HG03103 (cell line): Measurements from ENCODE around the gene TLN1.

Source experiments
- ATAC-seq: cut with Tn5 transposase; IDR thresholded peaks from one replicate; pipeline ENCODE4 v1.9.1; 2021; ENCODE audit warnings: low read depth; ENCODE audit not compliant: unreplicated experiment

The TLN1 gene

GRCh38 chr9:35689542-35690293 lies 42.3 kb downstream of the TLN1 start, which contains the start of gene TPM2:
TPM2 (minus strand) TSS chr9:35689925; CDS start chr9:35689817, 108 bp downstream.
- no peak for ATAC-seq

DNA sequence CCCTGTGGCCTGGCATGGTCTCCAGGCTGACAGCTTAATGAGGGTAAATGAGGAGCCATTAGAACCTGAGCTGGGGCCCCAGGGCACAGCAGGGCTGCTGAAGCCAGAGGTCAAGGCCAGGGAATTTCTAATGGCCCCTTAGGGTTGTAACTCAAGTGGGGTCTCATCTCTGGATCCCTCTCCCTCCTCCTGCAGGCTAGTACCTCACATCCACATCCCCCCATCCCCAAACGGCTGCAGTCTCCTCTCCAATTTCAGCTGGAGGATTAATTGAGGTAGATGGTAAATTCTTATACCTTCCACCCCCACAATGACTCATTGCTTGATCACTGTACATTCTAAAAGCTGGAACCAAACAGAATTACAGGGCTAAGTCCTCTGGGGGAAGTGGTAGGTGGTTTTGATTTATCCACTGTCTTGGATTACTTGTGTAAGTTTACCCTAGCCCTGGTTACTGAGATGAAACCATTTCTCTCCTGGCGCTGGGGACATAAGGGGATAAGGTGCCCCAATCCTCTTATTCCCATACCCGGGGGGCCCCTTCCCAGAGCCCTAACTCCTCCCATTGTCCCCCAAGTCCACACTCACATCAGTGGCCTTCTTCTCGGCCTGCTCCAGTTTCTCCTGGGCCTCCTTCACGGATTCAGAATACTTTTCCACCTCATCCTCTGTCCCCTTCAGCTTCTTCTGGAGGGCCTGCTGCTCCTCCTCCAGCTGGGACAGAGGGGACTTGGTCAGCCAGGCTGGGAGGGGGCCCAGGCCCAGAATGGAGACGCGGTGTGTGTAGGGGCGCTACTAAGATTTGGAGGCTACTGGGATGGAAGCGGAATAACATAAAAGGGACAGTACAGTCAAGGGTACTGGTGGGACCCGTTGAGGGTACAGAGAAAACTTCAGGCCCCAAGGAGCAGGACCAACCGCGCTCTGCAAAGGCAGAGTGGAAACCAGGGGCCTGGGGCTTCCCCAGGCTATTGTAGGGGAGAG lies 43.1 kb downstream of the TLN1 start:
- no peak for ATAC-seq

GRCh38 chr9:35687972-35688557 lies 43.9 kb downstream of the TLN1 start:
- no peak for ATAC-seq

GRCh38 chr9:35687306-35687705 lies 44.7 kb downstream of the TLN1 start:
- ATAC-seq, result no peak

- ATAC-seq, result no peak
These were observed 45.5 kb downstream of the TLN1 start for GRCh38 chr9:35686222-35687203.

GRCh38 chr9:35685506-35685905 lies 46.5 kb downstream of the TLN1 start:
- no peak for ATAC-seq

DNA sequence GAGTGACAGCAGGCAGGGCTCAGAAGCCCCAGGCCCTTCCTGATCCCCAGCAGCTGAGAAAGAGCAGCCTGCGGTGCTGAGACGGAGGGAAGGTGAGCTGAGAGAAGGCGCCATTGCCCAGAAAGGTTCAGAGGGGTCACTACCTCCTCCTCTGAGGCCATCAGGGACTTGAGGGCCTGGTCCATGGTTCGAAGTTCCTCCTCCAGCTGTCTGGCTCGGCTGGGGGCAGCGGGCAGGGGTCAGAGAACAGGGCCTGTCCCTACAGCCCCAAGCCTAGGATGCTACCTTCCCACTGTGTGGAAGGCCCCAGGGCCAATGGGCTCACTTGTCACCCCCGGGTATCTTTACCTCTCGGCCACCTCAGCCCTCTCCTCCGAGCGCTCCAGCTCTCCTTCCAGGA lies 47.1 kb downstream of the TLN1 start:
- ATAC-seq, result no peak

- no peak for ATAC-seq
These were observed 48.7 kb downstream of the TLN1 start for GRCh38 chr9:35683323-35683722.

DNA sequence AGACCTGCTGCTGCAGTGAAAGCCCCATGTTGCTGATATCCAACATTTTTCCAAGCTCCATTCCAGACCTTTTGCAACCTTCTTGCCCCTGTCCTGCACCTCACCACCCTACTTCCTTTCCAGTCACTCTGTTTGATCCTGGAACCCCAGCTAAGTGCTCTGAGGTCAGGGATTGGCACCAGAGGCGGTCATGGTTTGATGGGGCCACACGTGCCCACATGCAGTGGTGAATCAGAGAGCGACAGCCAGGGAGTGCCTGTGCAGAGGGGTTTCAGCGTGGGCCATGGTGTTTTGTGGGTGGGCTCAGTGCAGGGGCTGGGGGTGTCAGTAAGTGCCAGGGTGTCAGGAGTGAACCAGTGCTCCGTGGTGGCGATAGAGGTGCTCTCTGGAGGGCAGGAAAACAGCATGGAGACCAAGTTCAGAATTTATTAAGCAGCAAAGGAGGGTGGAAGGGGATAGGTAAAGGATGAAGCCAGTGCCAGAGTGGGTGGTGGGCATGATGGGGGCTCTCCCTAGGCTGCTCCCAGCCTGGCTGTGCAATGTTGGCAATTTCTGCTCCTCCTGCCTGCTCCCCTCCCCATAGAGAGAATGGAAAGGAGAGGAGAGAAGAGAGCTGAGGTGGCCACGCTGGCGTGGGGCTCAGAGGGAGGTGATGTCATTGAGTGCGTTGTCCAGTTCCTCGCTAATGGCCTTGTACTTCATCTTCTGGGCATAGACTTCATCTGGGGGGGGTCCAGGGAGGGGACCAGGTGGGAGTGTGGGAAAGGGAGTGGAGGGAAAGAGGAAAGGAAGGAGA lies 49.3 kb downstream of the TLN1 start:
- ATAC-seq, result no peak

DNA sequence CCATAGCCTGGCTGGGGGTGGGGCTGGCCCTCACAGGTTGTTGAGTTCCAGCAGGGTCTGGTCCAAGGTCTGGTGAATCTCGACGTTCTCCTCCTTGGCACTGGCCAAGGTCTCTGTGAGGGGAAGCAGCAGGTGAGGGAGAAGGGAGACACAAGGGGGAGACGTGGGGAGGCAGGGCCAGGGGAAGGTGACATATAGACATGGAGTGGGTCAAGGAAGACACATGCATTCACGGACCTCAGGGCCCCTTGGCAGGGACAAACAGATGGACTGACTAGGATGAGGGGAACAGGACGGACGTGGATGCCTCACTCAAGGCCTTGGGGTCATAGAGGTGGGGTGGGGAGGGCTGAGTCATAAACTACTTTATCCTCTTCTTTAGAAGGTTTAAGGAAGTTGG lies 49.9 kb downstream of the TLN1 start:
- ATAC-seq, result no peak

GRCh38 chr9:35681341-35682002 lies 50.5 kb downstream of the TLN1 start:
- ATAC-seq, result no peak

DNA sequence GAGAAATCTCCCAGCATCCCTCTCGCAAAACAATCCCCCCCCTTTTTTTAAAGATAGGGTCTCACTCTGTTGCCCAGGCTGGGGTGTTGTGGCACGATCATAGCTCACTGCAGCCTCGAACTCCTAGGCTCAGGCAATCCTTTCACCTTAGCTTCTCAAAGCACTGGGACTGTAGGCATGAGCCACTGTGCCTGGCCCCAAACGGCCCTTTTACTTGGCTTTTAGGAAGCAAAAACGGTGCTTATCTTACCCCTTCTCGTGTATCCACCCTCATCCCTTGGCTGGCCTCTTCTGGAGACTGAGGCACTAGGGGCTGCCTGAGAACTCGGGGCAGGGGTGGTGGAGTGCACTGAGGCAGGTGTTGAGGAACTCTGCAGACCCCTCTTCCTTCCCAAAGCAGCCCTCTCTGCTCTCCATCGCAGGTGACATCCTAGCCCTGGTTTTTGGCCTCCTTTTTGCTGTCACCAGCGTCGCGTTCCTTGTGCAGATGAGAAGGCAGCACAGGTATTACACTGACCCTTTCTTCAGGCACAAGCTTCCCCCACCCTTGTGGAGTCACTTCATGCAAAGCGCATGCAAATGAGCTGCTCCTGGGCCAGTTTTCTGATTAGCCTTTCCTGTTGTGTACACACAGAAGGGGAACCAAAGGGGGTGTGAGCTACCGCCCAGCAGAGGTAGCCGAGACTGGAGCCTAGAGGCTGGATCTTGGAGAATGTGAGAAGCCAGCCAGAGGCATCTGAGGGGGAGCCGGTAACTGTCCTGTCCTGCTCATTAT lies 51.5 kb downstream of the TLN1 start:
- no peak for ATAC-seq

- no peak for ATAC-seq
These were observed 52.1 kb downstream of the TLN1 start for GRCh38 chr9:35679766-35680330.

DNA sequence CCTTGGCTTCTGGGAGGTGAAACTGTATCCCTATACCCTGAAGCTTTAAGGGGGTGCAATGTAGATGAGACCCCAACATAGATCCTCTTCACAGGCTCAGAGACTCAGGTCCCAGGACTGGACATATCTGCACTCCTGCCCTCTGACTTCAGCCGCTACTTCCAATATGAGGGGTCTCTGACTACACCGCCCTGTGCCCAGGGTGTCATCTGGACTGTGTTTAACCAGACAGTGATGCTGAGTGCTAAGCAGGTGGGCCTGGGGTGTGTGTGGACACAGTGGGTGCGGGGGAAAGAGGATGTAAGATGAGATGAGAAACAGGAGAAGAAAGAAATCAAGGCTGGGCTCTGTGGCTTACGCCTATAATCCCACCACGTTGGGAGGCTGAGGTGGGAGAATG lies 52.9 kb downstream of the TLN1 start:
- ATAC-seq, result no peak

GRCh38 chr9:35675732-35676392 lies 56.1 kb downstream of the TLN1 start:
- no peak for ATAC-seq

DNA sequence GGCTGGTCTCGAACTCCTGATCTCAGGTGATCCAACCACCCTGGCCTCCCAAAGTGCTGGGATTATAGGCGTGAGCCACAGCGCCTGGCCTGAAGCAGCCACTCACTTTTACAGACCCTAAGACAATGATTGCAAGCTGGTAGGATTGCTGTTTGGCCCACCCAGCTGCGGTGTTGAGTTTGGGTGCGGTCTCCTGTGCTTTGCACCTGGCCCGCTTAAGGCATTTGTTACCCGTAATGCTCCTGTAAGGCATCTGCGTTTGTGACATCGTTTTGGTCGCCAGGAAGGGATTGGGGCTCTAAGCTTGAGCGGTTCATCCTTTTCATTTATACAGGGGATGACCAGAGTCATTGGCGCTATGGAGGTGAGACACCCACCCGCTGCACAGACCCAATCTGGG lies 56.8 kb downstream of the TLN1 start:
- no peak for ATAC-seq

DNA sequence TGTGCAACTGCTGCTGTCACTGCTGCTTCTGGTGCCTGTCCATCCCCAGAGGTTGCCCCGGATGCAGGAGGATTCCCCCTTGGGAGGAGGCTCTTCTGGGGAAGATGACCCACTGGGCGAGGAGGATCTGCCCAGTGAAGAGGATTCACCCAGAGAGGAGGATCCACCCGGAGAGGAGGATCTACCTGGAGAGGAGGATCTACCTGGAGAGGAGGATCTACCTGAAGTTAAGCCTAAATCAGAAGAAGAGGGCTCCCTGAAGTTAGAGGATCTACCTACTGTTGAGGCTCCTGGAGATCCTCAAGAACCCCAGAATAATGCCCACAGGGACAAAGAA lies 58.0 kb downstream of the TLN1 start:
- no peak for ATAC-seq
